ENCODE measurements around the gene ASTN1.

GRCh38 chr1:177137814-177138213 lies 26.7 kb downstream of the ASTN1 start:
- TF ChIP-seq CTCF (IDR thresholded peaks at IDR 0.05): no peak
- TF ChIP-seq POLR2A (IDR thresholded peaks at IDR 0.05): no peak
